GM12874 (cell line): Measurements from ENCODE around the gene CGA.

Source experiments
- CTCF ChIP-seq: IDR thresholded peaks from 2 replicates; pipeline ENCODE4 v1.5.1; 2011; ENCODE audit warnings: low read depth, mild to moderate bottlenecking, control low read depth, low read length, moderate library complexity; ENCODE audit not compliant: insufficient read depth

The CGA gene

GRCh38 chr6:87095087-87095509, at the start of gene CGA:
TSS of gene CGA (minus strand) at chr6:87095106. CDS start at chr6:87088200, 6,906 bp downstream.
- TF ChIP-seq CTCF = no peak

- TF ChIP-seq CTCF = peak; percentile 56
Observed at GRCh38 chr6:87139236-87139635, 44.3 kb upstream of the CGA start.

- TF ChIP-seq CTCF = no peak
Observed at GRCh38 chr6:87136963-87137362, 42.1 kb upstream of the CGA start.

- no peak for TF ChIP-seq CTCF
Observed at GRCh38 chr6:87127737-87128136, 32.8 kb upstream of the CGA start.

- TF ChIP-seq CTCF = no peak
Observed at GRCh38 chr6:87126501-87126900, 31.6 kb upstream of the CGA start.

GRCh38 chr6:87124074-87124473, 29.2 kb upstream of the CGA start:
- no peak for TF ChIP-seq CTCF

- no peak for TF ChIP-seq CTCF
Observed at GRCh38 chr6:87122477-87122876, 27.6 kb upstream of the CGA start.

- no peak for TF ChIP-seq CTCF
Observed at GRCh38 chr6:87118054-87118453, 23.1 kb upstream of the CGA start.
